HCT116 (cell line): ENCODE data around the gene COL2A1. TPM values are rescaled to one million over a fixed set of nuclear protein-coding genes. Genes with fewer than 3 reads are reported as not detected.

Experiments used
- ATAC-seq: fragments of 200-7000 bp; cut with Tn5 transposase; 2 replicates; pipeline ENCODE4 v1.9.1; 2020; ENCODE audit warnings: mild to moderate bottlenecking, moderate library complexity
- BruUV-seq: library from RNA; stranded (reverse); fragments of 400-500 nt; replicated peaks from 2 replicates; lab custom pipeline; 2021; lab: Mats Ljungman, UMichigan
- CTCF ChIA-PET: fragments of 300-600 bp; sonication (Branson Sonifier 250); formaldehyde crosslinking; loops from one replicate; lab custom pipeline; 2021; ENCODE audit warnings: antibody characterized with exemption; lab: Charles Lee
- POLR2A ChIA-PET: fragments of 300-600, 350-600 bp; sonication (Branson Sonifier 250); formaldehyde crosslinking; loops from one replicate; lab custom pipeline; 2021; ENCODE audit warnings: antibody characterized with exemption; lab: Charles Lee
- RAD21 ChIA-PET, 2 experiments: fragments of 300-600 bp; sonication (Branson Sonifier 250); formaldehyde crosslinking; loops; one replicate each; lab custom pipeline; 2023; ENCODE audit warnings: low total read pairs in 2 of 2; ENCODE audit not compliant: uncharacterized antibody in 2 of 2, unreplicated experiment in 2 of 2, low non-redundant PET in 1 of 2; lab: Charles Lee
- DNase-seq: peaks from one replicate; pipeline ENCODE4 v3.0.0-alpha.2; 2010; ENCODE audit warnings: low read depth, low spot score
- H2AFZ ChIP-seq: fragments of 200-600 bp; shearing (Covaris generic), sonication (generic); 2 replicates; pipeline ENCODE4 v1.6.1; 2017; ENCODE audit warnings: low read depth, mixed run types, mixed read lengths, antibody characterized with exemption, low read length; ENCODE audit not compliant: poor library complexity, severe bottlenecking
- H3K27ac ChIP-seq: 2 replicates; pipeline ENCODE4 v1.5.1; 2012; ENCODE audit warnings: low read depth, low read length
- H3K27me3 ChIP-seq: fragments of 200-600 bp; sonication (generic); 2 replicates; pipeline ENCODE4 v1.6.1; 2016; ENCODE audit warnings: mixed run types, low read length, mixed read lengths; ENCODE audit not compliant: insufficient read depth
- H3K36me3 ChIP-seq, 2 experiments: fragments of 200-500 bp in 1 of 2; fragments of 200-600 bp in 1 of 2; sonication (Bioruptor generic) in 1 of 2; sonication (generic) in 1 of 2; 2 replicates each; pipeline versions ENCODE4 v1.5.1 to v1.6.1; 2014 to 2016; ENCODE audit warnings: low read length in 2 of 2, inconsistent platforms in 1 of 2, mixed read lengths in 1 of 2, mixed run types in 1 of 2; ENCODE audit not compliant: insufficient read depth in 2 of 2, control insufficient read depth in 1 of 2
- H3K4me1 ChIP-seq, 2 experiments: fragments of 200-600 bp in 1 of 2; sonication (generic) in 1 of 2; 2 replicates each; pipeline versions ENCODE4 v1.5.1 to v1.6.1; 2012 to 2017; ENCODE audit warnings: low read length in 2 of 2, inconsistent platforms in 1 of 2, mild to moderate bottlenecking in 1 of 2, mixed read lengths in 1 of 2, mixed run types in 1 of 2, moderate library complexity in 1 of 2; ENCODE audit not compliant: insufficient read depth in 2 of 2, control insufficient read depth in 1 of 2
- H3K4me2 ChIP-seq: fragments of 200-600 bp; sonication (generic); 2 replicates; pipeline ENCODE4 v1.6.1; 2017; ENCODE audit warnings: mixed run types, low read length, mixed read lengths
- H3K4me3 ChIP-seq, 2 experiments: fragments of 200-600 bp in 1 of 2; sonication (generic) in 1 of 2; replicated peaks in 1 of 2; 2 replicates each; pipeline ENCODE4 v1.5.1; 2011 to 2016; ENCODE audit warnings: low read length in 2 of 2, control low read depth in 1 of 2, low read depth in 1 of 2, mild to moderate bottlenecking in 1 of 2, mixed read lengths in 1 of 2, mixed run types in 1 of 2
- H3K79me2 ChIP-seq: fragments of 200-600 bp; sonication (generic); 2 replicates; pipeline ENCODE4 v1.6.1; 2017; ENCODE audit warnings: mild to moderate bottlenecking, mixed run types, low read length, moderate library complexity, mixed read lengths; ENCODE audit not compliant: insufficient read depth
- H3K9ac ChIP-seq: fragments of 200-600 bp; sonication (generic); 2 replicates; pipeline ENCODE4 v1.6.1; 2016; ENCODE audit warnings: low read length, mixed read lengths
- H3K9me2 ChIP-seq: fragments of 200-600 bp; sonication (generic), shearing (Covaris generic); 2 replicates; pipeline ENCODE4 v1.6.1; 2017; ENCODE audit warnings: mixed run types, mild to moderate bottlenecking, moderate library complexity; ENCODE audit not compliant: insufficient read depth
- H3K9me3 ChIP-seq, 2 experiments: fragments of 200-500 bp in 1 of 2; fragments of 200-600 bp in 1 of 2; sonication (Bioruptor generic) in 1 of 2; sonication (generic) in 1 of 2; 2 replicates each; pipeline ENCODE4 v1.6.1; 2014 to 2017; ENCODE audit warnings: low read length in 2 of 2, mixed read lengths in 2 of 2, inconsistent platforms in 1 of 2, low read depth in 1 of 2, mild to moderate bottlenecking in 1 of 2, mixed run types in 1 of 2, moderate library complexity in 1 of 2; ENCODE audit not compliant: control insufficient read depth in 1 of 2, insufficient read depth in 1 of 2
- H4K20me1 ChIP-seq: fragments of 200-600 bp; sonication (generic), shearing (Covaris generic); 2 replicates; pipeline ENCODE4 v1.6.1; 2017; ENCODE audit warnings: mixed run types, mild to moderate bottlenecking, moderate library complexity; ENCODE audit not compliant: insufficient read depth
- ATF3 ChIP-seq: IDR thresholded peaks from 2 replicates; pipeline ENCODE4 v1.6.1; 2012
- CBX3 ChIP-seq: IDR thresholded peaks from 2 replicates; pipeline ENCODE4 v1.6.1; 2012; ENCODE audit warnings: low read depth
- ELF1 ChIP-seq: IDR thresholded peaks from 2 replicates; pipeline ENCODE4 v1.6.1; 2012; ENCODE audit warnings: low read depth, borderline replicate concordance
- JUND ChIP-seq: IDR thresholded peaks from 2 replicates; pipeline ENCODE4 v1.6.1; 2012
- POLR2A ChIP-seq: IDR thresholded peaks from 2 replicates; pipeline ENCODE4 v1.7.0; 2011; ENCODE audit warnings: borderline replicate concordance; ENCODE audit not compliant: insufficient read depth, insufficient read length; ENCODE audit errors: extremely low read depth
- POLR2AphosphoS5 ChIP-seq: IDR thresholded peaks from 2 replicates; pipeline ENCODE4 v1.6.1; 2011; ENCODE audit warnings: mild to moderate bottlenecking, low read depth, low read length, moderate library complexity
- REST ChIP-seq: IDR thresholded peaks from 2 replicates; pipeline ENCODE4 v1.6.1; 2012; ENCODE audit warnings: low read depth
- SRF ChIP-seq: IDR thresholded peaks from 2 replicates; pipeline ENCODE4 v1.6.1; 2012; ENCODE audit warnings: low read depth
- TCF7L2 ChIP-seq: IDR thresholded peaks from 2 replicates; pipeline ENCODE4 v1.7.0; 2011; ENCODE audit warnings: borderline replicate concordance, inconsistent platforms; ENCODE audit not compliant: insufficient read depth, insufficient read length; ENCODE audit errors: extremely low read depth
- YY1 ChIP-seq: IDR thresholded peaks from 2 replicates; pipeline ENCODE4 v1.6.1; 2011; ENCODE audit warnings: low read length, low read depth, moderate library complexity, mild to moderate bottlenecking; ENCODE audit not compliant: insufficient replicate concordance; ENCODE audit errors: extremely low read depth
- ZNF274 ChIP-seq: fragments of 200-500 bp; sonication (Bioruptor generic); IDR thresholded peaks from 2 replicates; pipeline ENCODE4 v1.6.1; 2014; ENCODE audit warnings: mild to moderate bottlenecking, low read depth, low read length, inconsistent platforms
- intact Hi-C: fragments of 100-400 bp; cut with micrococcal nuclease; formaldehyde crosslinking; loops from 2 replicates; pipeline ENCODE4 v1.10.0; 2022
- total RNA-seq: library from RNA; stranded (reverse); gene quantifications from one replicate; pipeline ENCODE4 v1.2.1, GENCODE V29; 2021; ENCODE audit not compliant: unreplicated experiment

COL2A1 gene
- total RNA-seq, 1 experiment from 2014 or later = 0.22 TPM

GRCh38 chr12:48002773-48003218, 1.5 kb downstream of the COL2A1 start:
- Histone ChIP-seq H3K27me3 (0 out of 2 replicates have a peak, but pooled peaks cover 4% of the 10 kb centered on the region), H3K27ac (no peak overlapping the region), H2AFZ (no peak overlapping the region), H3K4me1 (peaks cover 9 to 21% of the 10 kb centered on the region in 2 experiments), H3K36me3 (no peaks in the 10 kb centered on the region), H3K9ac (no peak overlapping the region), H3K4me3 (no peak overlapping the region), H3K79me2 (no peaks in the 10 kb centered on the region), H3K4me2 (no peak overlapping the region), H3K9me3 (no peaks in the 10 kb centered on the region), H3K9me2 (no peaks in the 10 kb centered on the region), H4K20me1 (no peaks in the 10 kb centered on the region)
- no peak for TF ChIP-seq SRF
- no peak for TF ChIP-seq REST
- TF ChIP-seq TCF7L2 = no peak
- no peak for TF ChIP-seq ELF1
- TF ChIP-seq JUND = no peak
- no peak for TF ChIP-seq YY1
- TF ChIP-seq ATF3 = no peak
- no peak for TF ChIP-seq POLR2AphosphoS5
- no peak for TF ChIP-seq ZNF274
- no peak for TF ChIP-seq POLR2A
- no peak for TF ChIP-seq CBX3
- ChIA-PET POLR2A (no interaction called here), RAD21 (no interaction called here), CTCF (no interaction called here)
- no peak for ATAC-seq
- BruUV-seq = no TSS peak
- DNase-seq = no peak
- intact Hi-C loops = no loop called here
